ENCODE data around the gene MARK3. TPM values are rescaled to one million over a fixed set of nuclear protein-coding genes. Genes with fewer than 3 reads are reported as not detected.

The MARK3 gene
- total RNA-seq, 4 donors from 2014 or later: 47.3 to 68.2 (median 58.8) TPM

DNA sequence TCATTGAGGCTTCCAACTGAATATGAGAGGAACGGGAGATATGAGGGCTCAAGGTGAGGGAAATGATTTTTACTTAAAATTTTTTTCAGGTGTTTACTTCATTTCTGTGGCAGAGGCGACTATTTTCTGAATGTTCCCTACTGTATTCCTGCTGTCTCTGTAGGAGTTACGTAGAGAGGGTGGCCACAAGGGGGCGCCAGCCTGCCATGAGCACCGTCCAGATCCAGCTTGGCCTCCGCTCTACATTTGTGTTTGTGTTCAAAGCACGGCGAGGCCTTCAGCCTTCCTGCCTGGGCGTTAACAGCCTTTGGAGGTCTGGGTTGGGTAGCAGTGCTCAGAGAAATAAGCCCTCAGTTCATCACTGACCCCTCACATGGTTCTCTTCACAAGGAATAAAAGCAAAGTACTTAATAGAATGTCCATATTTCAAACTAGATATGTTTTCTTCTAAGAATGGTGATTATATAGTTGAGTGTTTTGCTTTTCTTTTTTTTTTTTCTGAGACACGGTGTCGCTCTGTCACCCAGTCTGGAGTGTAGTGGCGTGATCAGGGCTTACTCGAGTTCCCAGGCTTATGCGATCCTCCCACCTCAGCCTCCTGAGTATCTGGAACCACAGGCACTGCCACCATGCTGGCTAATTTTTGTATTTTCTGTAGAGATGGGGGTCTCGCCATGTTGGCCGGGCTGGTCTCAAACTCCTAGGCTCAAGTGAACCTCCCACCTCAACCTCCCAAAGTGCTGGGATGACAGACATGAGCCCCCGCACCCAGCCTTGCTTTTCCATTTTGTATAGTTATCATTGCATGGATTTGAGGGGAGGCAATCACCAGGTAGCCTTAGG is 115.2 kb downstream of the MARK3 start:
- H3K4me3 ChIP-seq (ENCODE audit: low read depth, poor library complexity, severe bottlenecking): no peak overlapping the region
- peak; percentile 87 to 98 for DNase-seq (ENCODE audit: low spot score in 2 of 2)
- intact Hi-C loops (cut with DNase I; ENCODE audit: low total_unique reads): loop anchor here (5.0 kb wide), 1 partner anchor 47 kb away; no protein-coding TSS in a partner anchor
- TF ChIP-seq CTCF (IDR thresholded peaks at IDR 0.05) (peak in 1 of 3 donors; percentile 70), POLR2A (IDR thresholded peaks at IDR 0.05) (no peak)
- 36 to 37% methylated on average over 17 of the region's 17 CpGs for WGBS, 2 donors

- DNase-seq (ENCODE audit: low spot score in 2 of 2): peak in 1 of 2 donors; percentile 79
- WGBS, 2 donors: 80 to 83% methylated on average over 11 of the region's 11 CpGs
These were observed 116.0 kb downstream of the MARK3 start for GRCh38 chr14:103501041-103501870.

DNA sequence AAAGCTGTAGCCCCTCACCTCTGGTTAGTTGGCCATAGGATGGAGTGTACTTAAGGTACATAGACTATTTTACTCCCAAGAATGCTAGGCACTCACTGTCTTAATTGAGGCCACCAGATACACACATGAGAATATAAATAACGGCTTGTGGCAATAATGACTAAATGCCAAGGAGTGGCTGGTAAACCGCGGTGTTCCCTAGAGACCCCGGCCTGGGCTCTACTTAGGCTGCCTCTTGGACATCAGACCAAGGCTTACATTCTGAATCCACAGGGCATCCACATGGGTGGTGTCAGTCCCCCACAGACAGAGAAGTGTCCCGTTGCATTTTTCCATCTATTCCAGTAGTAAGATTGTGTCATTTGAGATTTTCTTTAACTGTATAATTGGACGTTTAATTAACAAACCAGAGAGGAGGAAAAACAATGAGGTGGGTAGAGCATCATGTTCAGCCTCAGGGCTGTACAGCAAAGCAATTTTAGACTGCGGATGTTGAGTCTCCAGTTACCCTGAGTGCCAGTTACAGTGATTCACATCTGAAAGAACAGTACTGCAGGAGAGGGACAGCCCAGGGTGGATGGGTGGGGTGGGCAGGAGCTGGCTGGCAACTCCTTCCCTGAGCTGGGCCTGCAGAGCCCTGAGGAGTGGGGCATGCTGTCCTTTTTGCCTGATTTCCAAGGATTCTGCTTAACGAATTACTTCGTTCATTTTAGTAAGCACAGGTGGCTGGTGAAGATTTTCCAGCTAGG is 116.9 kb downstream of the MARK3 start:
- DNase-seq (ENCODE audit: low spot score in 2 of 2): peak in 1 of 2 donors; percentile 15
- WGBS, 2 donors: 72 to 85% methylated on average over 9 of the region's 9 CpGs
- no peak overlapping the region for H3K4me3 ChIP-seq (ENCODE audit: low read depth, poor library complexity, severe bottlenecking)
- intact Hi-C loops (cut with DNase I; ENCODE audit: low total_unique reads): loop anchor here (5.0 kb wide), 1 partner anchor 45 kb away; no protein-coding TSS in a partner anchor
- TF ChIP-seq CTCF (IDR thresholded peaks at IDR 0.05): no peak
- no peak for TF ChIP-seq POLR2A (IDR thresholded peaks at IDR 0.05)

More at GRCh38 chr14:103501041-103501870, 116.0 kb downstream of the MARK3 start:
- intact Hi-C loops (cut with DNase I; ENCODE audit: low total_unique reads): loop anchor here (5.0 kb wide), 1 partner anchor 46 kb away; no protein-coding TSS in a partner anchor
- no peak for TF ChIP-seq CTCF (IDR thresholded peaks at IDR 0.05)
- no peak overlapping the region for H3K4me3 ChIP-seq (ENCODE audit: low read depth, poor library complexity, severe bottlenecking)

- WGBS, 2 donors: 95 to 96% methylated on average over 18 of the region's 18 CpGs
- intact Hi-C loops (cut with DNase I; ENCODE audit: low total_unique reads): loop anchor here (5.0 kb wide), 1 partner anchor 44 kb away; no protein-coding TSS in a partner anchor
- TF ChIP-seq CTCF (IDR thresholded peaks at IDR 0.05) (no peak), POLR2A (IDR thresholded peaks at IDR 0.05) (no peak)
- DNase-seq (ENCODE audit: low spot score in 2 of 2): peak in 1 of 2 donors; percentile 46
- H3K4me3 ChIP-seq (ENCODE audit: low read depth, poor library complexity, severe bottlenecking): no peak overlapping the region
These were observed 117.7 kb downstream of the MARK3 start for GRCh38 chr14:103502877-103503276.

DNA sequence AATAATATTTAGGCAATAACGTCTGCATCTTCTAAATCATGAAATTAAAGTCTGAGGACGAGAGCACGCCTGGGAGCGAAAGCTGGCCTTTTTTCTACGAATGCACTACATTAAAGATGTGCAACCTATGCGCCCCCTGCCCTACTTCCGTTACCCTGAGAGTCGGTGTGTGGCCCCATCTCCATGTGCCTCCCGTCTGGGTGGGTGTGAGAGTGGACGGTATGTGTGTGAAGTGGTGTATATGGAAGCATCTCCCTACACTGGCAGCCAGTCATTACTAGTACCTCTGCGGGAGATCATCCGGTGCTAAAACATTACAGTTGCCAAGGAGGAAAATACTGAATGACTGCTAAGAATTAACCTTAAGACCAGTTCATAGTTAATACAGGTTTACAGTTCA is 118.1 kb downstream of the MARK3 start:
- intact Hi-C loops (cut with DNase I; ENCODE audit: low total_unique reads): loop anchor here (5.0 kb wide), 1 partner anchor 44 kb away; no protein-coding TSS in a partner anchor
- no peak for TF ChIP-seq POLR2A (IDR thresholded peaks at IDR 0.05)
- TF ChIP-seq CTCF (IDR thresholded peaks at IDR 0.05): no peak
- H3K4me3 ChIP-seq (ENCODE audit: low read depth, poor library complexity, severe bottlenecking): no peak overlapping the region
- WGBS, 2 donors: 93 to 94% methylated on average over 12 of the region's 12 CpGs
- peak in 1 of 2 donors; percentile 69 for DNase-seq (ENCODE audit: low spot score in 2 of 2)

All from lower leg skin (tissue), 4 donors.